ENCODE measurements around the gene RASIP1. TPM values are rescaled to one million over a fixed set of nuclear protein-coding genes. Genes with fewer than 3 reads are reported as not detected.

RASIP1 gene
- total RNA-seq, 1 experiment from 2014 or later = 0.51 TPM

DNA sequence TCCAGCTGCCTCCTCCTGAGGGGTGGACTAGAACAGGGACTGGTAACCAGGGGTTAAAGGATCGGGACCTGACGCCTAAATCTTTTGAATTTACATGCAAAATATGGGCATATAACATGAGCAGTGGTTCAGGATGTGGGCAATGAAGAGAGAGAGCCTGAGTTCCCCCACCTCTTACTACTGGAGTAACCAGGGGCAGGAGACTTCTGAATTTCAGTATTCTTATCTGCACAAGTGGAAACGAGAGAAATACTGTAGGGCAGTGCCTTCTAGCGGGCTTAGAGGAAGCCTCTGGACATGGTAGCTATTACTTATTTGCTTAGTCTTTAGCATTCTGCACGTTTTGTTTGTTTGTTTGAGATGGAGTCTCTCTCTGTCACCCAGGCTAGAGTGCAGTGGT, 44.1 kb upstream of the RASIP1 start:
- peak; percentile 20 for DNase-seq
- no peak overlapping the region for H3K9ac ChIP-seq (ENCODE audit: low read length)
- no peak overlapping the region for H2AFZ ChIP-seq (ENCODE audit: low read length)
- H3K36me3 ChIP-seq (ENCODE audit: low read depth, low read length) = no peaks in the 10 kb centered on the region
- H3K27ac ChIP-seq (ENCODE audit: low read length) = no peak overlapping the region
- BruUV-seq (replicated peaks) = no TSS peak
- intact Hi-C loops (cut with micrococcal nuclease) = no loop called here
- no peaks in the 10 kb centered on the region for H3K9me3 ChIP-seq (ENCODE audit: low read length)
- no peak for ATAC-seq
- no peaks in the 10 kb centered on the region for H3F3A ChIP-seq (ENCODE audit: low read length, unreplicated experiment)
- H3K4me3 ChIP-seq (ENCODE audit: low read length) = no peak overlapping the region
- H3K9me2 ChIP-seq (replicated peaks; ENCODE audit: low read length) = no peaks in the 10 kb centered on the region
- no peaks in the 10 kb centered on the region for H4K20me1 ChIP-seq (ENCODE audit: low read length)
- H3K79me2 ChIP-seq (ENCODE audit: low read length) = no peaks in the 10 kb centered on the region
- H3K4me2 ChIP-seq (ENCODE audit: low read length) = no peak overlapping the region
- ChIA-PET CTCF (interaction anchor here (0.6 to 2.0 kb wide), 4 partner anchors 56 to 139 kb away, joined by 3 to 8 read pairs (median 6); partner anchors contain the start of gene CA11), POLR2A (ENCODE audit: unreplicated experiment) (no interaction called here)
- H3K27me3 ChIP-seq (ENCODE audit: low read length) = no peaks in the 10 kb centered on the region
- H3K4me1 ChIP-seq (ENCODE audit: insufficient read depth, low read length) = no peaks in the 10 kb centered on the region
- TF ChIP-seq EZH2phosphoT487 (IDR thresholded peaks at IDR 0.05; ENCODE audit: borderline replicate concordance, low read length) = no peak
- TF ChIP-seq EZH2 (IDR thresholded peaks at IDR 0.05; ENCODE audit: low read length, unreplicated experiment) = no peak
- TF ChIP-seq, protein P1, sequence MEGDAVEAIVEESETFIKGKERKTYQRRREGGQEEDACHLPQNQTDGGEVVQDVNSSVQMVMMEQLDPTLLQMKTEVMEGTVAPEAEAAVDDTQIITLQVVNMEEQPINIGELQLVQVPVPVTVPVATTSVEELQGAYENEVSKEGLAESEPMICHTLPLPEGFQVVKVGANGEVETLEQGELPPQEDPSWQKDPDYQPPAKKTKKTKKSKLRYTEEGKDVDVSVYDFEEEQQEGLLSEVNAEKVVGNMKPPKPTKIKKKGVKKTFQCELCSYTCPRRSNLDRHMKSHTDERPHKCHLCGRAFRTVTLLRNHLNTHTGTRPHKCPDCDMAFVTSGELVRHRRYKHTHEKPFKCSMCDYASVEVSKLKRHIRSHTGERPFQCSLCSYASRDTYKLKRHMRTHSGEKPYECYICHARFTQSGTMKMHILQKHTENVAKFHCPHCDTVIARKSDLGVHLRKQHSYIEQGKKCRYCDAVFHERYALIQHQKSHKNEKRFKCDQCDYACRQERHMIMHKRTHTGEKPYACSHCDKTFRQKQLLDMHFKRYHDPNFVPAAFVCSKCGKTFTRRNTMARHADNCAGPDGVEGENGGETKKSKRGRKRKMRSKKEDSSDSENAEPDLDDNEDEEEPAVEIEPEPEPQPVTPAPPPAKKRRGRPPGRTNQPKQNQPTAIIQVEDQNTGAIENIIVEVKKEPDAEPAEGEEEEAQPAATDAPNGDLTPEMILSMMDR (conservative IDR thresholded peaks at IDR 0.05; ENCODE audit: low read depth, low read length) = no peak; the same call in 1 of the 2 replicates

DNA sequence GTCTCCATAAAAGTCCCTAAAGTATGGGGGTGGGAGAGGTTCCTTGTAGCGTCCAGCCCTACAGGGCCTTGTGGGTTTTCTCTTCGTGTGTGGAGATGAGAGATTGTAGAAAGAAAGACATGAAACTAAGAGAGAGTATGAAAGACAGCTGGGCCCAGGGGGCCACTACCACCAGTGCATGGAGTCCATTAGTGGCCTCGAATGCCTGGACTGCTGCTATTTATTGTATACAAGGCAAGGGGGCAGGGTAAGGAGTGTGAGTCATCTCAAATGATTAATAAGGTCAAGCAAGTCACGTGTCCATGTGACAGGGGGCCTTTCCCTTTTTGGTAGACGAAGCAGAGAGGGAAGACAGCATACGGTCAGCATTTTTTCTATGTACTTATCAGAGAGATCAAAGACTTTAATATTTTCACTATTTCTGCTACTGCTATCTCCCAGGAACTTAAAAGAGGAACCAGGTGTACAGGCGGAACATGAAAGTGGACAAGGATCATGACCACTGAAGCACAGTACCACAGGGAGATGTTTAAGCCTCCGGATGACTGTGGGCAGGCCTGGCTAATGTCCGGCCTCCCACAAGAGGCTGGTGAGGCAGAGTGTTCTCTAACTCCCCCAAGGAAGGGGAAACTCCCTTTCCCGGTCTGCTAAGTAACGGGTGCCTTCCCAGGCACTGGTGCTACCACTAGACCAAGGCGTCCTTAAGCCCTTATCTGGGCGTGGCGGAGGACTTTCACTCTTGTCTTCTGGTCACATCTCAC, 40.4 kb upstream of the RASIP1 start:
- ChIA-PET POLR2A (ENCODE audit: unreplicated experiment) (interaction anchor here (0.6 kb wide), 1 partner anchor 36 kb away, joined by 3 read pairs; no protein-coding TSS in a partner anchor), CTCF (no interaction called here)
- TF ChIP-seq, protein P1 (conservative IDR thresholded peaks at IDR 0.05; ENCODE audit: low read depth, low read length) = no peak
- TF ChIP-seq EZH2 (IDR thresholded peaks at IDR 0.05; ENCODE audit: low read length, unreplicated experiment) (no peak), EZH2phosphoT487 (IDR thresholded peaks at IDR 0.05; ENCODE audit: borderline replicate concordance, low read length) (no peak)
- H2AFZ ChIP-seq (ENCODE audit: low read length) = no peak overlapping the region
- H3K27ac ChIP-seq (ENCODE audit: low read length) = no peak overlapping the region
- no peaks in the 10 kb centered on the region for H3K27me3 ChIP-seq (ENCODE audit: low read length)
- H3K4me2 ChIP-seq (ENCODE audit: low read length) = no peak overlapping the region
- no peaks in the 10 kb centered on the region for H4K20me1 ChIP-seq (ENCODE audit: low read length)
- ATAC-seq (no peak), DNase-seq (no peak)
- no peaks in the 10 kb centered on the region for H3K79me2 ChIP-seq (ENCODE audit: low read length)
- no peak overlapping the region for H3K9ac ChIP-seq (ENCODE audit: low read length)
- no peaks in the 10 kb centered on the region for H3K4me1 ChIP-seq (ENCODE audit: insufficient read depth, low read length)
- intact Hi-C loops (cut with micrococcal nuclease) = no loop called here
- no peaks in the 10 kb centered on the region for H3K36me3 ChIP-seq (ENCODE audit: low read depth, low read length)
- no peaks in the 10 kb centered on the region for H3F3A ChIP-seq (ENCODE audit: low read length, unreplicated experiment)
- no peaks in the 10 kb centered on the region for H3K9me3 ChIP-seq (ENCODE audit: low read length)
- no peak overlapping the region for H3K4me3 ChIP-seq (ENCODE audit: low read length)
- BruUV-seq (replicated peaks) = no TSS peak
- H3K9me2 ChIP-seq (replicated peaks; ENCODE audit: low read length) = no peaks in the 10 kb centered on the region

DNA sequence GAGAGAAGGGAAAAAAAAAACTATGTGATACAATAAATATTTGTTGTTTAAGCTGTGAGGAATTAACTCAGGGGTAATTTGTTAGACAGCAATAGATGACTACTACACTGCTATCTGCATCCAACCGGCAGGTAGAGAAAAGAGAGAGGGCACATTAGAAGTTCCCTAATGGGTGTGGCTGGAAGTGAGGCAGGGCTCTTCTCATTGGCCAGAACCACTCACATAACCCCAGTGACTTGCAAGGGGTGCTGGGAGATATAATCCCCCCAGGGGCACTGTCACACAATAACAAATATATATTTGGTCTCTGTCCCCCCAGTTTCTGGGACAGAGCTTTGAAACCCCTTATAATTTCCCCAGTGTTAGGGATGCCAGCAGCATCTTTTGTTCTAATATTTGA, 39.2 kb upstream of the RASIP1 start:
- Histone ChIP-seq H3K4me3 (ENCODE audit: low read length) (no peak overlapping the region), H3K9me2 (replicated peaks; ENCODE audit: low read length) (no peaks in the 10 kb centered on the region), H3K79me2 (ENCODE audit: low read length) (no peaks in the 10 kb centered on the region), H4K20me1 (ENCODE audit: low read length) (no peaks in the 10 kb centered on the region), H3K9ac (ENCODE audit: low read length) (no peak overlapping the region), H2AFZ (ENCODE audit: low read length) (no peak overlapping the region), H3K4me2 (ENCODE audit: low read length) (no peak overlapping the region), H3K27ac (ENCODE audit: low read length) (no peak overlapping the region), H3K27me3 (ENCODE audit: low read length) (no peaks in the 10 kb centered on the region), H3K9me3 (ENCODE audit: low read length) (no peaks in the 10 kb centered on the region), H3K36me3 (ENCODE audit: low read depth, low read length) (no peaks in the 10 kb centered on the region), H3F3A (ENCODE audit: low read length, unreplicated experiment) (no peaks in the 10 kb centered on the region), H3K4me1 (ENCODE audit: insufficient read depth, low read length) (no peaks in the 10 kb centered on the region)
- TF ChIP-seq EZH2phosphoT487 (IDR thresholded peaks at IDR 0.05; ENCODE audit: borderline replicate concordance, low read length) = no peak
- TF ChIP-seq, protein P1 (conservative IDR thresholded peaks at IDR 0.05; ENCODE audit: low read depth, low read length) = no peak
- no peak for TF ChIP-seq EZH2 (IDR thresholded peaks at IDR 0.05; ENCODE audit: low read length, unreplicated experiment)
- ChIA-PET POLR2A (ENCODE audit: unreplicated experiment) (no interaction called here), CTCF (no interaction called here)
- BruUV-seq (replicated peaks) = no TSS peak
- no peak for ATAC-seq
- DNase-seq = no peak
- intact Hi-C loops (cut with micrococcal nuclease) = no loop called here

All from PC-3 (cell line).